ENCODE measurements around the gene PRR16.

The PRR16 gene

DNA sequence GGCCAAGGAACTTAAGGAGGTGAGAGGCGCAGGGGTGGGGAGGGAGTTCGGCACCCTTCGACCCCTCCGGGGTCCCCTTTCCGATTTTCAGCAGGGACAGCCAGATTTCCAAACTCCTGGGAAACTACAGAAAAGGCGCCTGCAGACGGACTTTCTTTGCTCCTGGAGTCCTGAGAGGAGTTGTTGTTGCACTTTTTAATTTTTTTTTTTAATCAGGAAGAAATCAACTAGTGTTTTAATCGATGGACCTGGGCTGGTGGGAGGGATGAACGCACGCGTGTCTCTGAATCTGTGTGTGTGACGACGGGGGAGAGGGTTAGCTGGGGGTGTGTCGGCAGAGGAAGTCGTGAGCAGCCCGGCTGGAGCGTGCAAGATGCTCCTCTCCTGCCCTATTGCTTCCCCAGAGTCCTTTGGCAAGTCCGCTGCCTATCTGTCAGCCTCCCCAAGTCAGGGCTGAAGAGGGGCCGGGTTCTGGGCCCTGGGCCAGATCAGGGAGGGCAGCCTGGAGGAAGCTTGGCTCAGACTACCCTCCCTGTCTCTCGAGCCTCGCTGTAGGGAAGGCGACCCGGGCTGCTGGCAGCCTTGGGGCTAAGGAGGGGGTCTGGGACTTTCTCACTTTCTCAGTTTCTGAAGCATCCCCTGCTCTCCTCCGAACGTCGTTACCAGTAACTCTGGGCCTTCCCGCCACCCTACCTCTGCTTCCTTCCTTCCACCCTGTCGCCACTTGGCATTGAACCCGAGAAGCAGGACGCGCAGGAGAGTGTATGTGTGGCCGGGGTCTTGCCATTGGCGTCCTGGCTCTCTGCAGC lies 731 bp downstream of the PRR16 start:
- no peak for DNase-seq

DNA sequence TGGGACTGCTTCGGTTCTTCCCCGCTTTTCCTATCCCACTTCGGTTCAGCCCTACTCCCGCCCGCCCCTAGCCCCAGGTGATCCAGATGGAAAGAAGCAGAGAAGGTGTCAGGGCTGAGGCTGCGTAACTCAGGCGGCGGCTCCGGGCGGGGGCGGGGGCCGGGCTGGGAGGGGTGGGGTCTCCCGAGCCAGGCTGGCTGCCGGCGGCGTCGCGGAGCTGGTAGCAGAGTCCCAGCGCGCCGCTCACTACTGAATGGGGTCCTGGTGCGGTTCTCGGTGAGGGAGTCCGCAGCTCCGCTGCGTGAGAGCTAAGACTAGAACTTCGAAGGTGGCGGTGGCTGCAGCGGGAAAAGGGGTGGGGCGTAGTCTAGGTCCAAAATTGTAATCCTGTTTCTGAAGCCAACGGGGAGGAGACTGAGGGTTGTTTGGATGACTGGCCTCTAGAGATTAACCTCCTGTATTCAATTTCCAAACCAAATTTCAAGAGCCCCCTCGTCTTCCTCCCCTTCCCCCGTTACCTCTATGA lies 1.4 kb downstream of the PRR16 start:
- DNase-seq, result no peak

DNA sequence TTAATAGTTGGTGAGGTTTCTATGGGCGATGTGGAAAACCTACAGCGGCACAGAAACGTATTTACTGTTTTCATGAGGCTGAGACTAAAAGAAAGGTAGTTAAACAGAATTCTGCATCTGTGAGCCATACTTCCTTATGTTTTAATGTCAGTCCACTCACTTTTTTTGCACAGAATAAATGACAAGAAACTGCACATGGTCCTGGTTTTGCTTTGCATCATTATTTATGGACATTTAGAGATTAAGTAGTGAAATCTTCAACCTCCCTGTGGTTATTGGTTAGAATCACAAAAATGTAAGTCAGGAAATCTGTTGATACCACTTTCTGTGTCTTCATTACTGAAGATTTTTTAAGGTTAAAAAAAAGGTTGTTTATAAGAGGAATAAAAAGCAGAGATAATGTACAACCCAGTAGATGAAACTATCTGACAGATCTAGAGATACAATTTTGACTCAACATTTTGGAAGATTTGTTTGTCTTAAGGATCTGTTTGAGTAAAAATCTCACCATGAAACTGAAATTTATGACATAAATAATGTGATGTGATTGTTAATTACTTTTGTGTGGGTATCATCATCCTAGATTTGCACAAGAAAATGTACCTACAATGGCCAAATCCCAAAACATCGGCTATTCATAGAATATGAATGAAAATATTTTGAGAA lies 2.4 kb downstream of the PRR16 start:
- no peak for DNase-seq

DNA sequence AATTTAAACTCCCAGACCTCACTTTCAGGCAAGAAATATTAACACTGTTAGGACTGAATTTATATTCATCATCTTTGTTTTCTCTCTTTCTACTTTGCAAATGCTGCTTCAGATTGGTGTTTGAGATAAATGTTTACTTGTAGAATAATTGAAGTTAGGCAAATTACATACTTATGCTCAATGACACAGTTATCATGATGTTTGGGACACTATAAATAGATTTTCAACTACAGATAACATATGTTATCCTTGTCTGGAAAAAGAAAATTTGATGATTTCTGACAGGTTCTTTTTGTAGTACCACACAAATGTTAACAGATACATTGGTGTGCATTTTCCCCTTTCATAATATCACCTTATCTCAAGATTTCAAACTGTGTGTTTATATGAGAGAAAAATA lies 7.9 kb downstream of the PRR16 start:
- DNase-seq, result no peak

DNA sequence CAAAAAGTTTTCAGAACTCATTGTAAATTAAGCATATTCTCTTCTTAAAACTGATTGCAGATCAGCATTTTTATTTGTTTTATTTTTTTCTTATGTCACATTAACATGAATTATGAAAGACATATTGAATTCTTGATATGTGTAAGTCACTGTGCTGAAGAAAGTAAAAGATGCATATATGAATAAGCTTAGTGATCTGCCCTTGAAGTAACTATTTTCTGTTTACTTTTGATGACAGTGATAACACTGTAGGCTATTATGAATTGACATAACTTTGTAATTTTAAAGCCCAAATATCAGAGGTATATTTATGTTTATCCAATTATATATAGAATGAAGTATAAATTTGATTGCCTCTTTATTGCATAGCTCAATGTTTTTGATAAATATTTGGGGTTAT lies 8.8 kb downstream of the PRR16 start:
- DNase-seq, result no peak

DNA sequence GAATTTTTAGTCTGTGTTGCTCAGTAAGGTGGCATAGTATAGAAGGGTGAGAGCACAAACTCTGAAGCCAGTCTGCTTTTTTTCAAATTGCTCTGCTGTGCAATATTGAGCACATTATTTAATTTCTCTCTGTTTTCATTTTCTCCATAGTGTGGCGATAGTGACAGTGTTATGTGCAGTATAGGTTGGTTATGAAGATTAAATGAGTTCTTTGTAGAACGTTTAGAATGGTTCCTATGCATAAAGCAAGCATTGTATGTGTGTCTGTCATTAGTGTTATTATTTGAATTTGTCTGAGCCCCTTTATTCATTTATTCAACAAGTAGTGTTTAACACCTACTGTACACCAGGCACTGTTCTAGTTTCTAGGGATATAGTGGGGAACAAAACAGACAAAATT lies 9.2 kb downstream of the PRR16 start:
- DNase-seq, result peak; percentile 1

DNA sequence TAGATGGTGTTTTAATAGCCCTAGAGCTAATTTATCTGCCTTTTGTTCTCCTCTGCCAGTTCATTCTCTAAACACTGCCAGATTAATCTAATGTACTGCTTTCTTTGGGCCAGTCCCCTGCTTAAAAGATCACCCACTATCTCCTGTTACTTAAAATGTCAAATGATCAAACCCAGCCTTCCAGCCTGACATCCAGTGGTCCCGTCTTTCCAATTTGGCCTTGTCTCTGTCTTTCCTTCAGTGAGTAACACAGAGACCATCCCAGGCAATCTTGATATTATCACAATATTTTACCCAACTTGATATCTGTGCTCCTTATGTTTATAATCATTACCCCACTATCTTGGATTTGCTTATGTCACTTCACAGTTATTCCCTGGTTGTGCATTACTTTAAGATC lies 12.0 kb downstream of the PRR16 start:
- no peak for DNase-seq

DNA sequence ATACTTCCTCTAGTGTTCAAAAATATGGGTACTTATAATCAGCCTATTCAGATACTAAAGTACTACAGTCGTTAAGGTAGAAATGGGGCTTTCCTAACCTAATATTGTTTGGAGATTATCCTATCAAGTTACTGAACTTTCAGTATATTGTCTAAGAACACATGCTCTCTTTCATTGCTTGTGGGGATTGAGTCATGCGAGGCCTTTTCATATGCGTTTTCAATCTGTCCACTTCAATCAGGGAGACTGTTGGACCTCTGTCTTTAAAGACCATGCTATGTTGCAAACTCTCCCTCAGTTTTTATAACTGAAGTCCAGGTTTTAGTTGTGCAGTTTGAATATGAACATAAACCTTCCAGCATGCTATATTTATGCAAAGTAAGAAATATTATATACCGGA lies 15.0 kb downstream of the PRR16 start:
- DNase-seq, result no peak

DNA sequence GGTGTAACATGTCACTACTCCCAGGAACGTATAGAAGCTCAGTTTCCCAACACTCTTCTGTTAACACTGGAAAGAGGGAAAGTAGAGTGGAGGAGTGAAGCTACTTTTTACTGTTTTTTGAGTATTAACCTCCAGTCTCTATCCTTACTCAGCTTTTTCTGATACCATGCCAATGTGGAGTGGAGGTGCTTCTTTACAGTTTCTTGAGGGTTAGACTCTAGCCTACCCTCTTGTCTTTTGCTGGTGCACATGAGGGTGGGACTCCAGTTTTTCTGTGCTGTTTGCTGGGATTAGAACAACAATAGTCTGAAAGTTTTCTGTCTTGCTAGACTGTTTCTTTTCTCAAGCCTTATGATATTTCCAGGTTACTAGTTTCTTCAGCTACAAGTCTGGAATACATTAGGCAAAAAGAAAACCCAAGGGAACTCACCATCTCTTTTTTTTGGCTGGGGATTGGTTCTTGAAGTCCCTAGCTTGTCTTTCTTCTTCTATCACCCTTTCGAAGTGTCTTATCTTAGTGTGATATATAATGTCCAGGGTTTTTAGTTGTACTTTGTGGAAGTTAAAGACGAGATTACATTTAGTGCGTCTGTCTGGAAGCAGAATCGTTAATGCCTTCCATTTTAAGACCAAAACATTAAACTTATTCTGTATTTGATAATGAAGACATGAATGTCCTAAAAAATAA lies 35.9 kb downstream of the PRR16 start:
- peak; percentile 19 for DNase-seq

DNA sequence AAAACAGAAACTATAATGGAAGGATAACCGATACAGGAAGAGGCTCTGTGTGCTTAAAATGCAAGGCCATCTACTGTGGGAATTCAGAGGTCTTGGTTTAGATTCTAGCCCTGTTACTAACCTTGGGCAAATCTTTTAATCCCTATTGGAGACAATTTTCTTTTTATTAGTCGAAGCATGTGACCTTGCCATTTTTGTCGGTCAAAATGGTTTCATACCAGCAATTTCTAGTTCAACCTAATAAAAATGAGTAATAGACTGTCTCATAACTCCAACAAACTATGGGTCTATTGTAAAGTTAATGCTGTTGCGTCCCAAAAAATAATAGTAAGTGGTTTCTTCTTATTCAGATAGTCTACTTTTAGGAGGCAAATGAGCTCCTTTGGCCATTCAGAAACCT lies 38.4 kb downstream of the PRR16 start:
- DNase-seq, result no peak

DNA sequence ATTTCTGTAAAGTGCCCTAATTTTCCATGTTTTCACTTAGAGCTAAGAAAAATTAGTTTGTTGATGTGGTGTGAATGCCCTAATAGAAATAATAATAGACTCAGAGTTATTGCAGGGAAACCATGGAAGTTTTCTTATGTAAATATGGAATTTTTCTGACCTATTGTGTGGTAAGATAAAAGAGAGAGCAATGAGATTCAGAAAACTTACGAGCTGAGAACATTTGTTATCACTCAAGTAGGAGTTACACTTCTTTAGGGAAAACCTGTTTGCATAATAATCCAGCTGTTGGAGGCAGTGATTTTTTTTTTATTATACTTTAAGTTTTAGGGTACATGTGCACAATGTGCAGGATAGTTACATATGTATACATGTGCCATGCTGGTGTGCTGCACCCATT lies 39.2 kb downstream of the PRR16 start:
- DNase-seq, result no peak

DNA sequence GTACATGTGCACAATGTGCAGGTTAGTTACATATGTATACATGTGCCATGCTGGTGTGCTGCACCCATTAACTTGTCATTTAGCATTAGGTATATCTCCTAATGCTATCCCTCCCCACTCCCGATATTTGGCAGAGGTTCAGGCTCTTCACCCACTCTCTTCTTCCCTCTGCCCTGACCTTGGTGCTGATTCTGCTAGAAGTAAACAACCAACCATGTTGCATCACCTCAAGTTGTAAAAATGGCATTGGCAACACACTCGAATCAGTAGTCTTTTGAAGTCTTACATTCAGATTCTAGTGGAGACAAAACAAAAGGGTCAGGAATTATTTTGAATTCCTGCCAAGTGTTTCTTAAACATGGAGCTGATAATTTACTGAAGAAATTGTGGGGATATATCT lies 40.0 kb downstream of the PRR16 start:
- no peak for DNase-seq

DNA sequence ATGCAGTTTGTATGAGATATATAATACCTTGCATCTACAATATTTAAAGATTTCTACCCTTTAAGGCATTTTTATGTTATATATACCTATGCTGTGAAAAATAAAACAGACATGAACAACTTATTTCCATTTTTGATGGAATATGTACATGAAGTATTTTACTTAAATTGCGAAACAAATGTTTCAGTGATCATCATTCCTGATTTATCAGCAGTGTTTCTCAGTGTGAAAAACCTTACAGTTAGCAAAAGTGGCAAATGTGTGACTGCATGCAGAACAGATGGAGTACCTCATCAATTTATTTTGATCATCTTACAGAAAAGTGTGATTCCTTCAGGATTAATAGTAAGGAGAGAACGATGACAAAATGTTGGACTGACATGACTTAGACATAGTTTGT lies 43.1 kb downstream of the PRR16 start:
- no peak for DNase-seq

DNA sequence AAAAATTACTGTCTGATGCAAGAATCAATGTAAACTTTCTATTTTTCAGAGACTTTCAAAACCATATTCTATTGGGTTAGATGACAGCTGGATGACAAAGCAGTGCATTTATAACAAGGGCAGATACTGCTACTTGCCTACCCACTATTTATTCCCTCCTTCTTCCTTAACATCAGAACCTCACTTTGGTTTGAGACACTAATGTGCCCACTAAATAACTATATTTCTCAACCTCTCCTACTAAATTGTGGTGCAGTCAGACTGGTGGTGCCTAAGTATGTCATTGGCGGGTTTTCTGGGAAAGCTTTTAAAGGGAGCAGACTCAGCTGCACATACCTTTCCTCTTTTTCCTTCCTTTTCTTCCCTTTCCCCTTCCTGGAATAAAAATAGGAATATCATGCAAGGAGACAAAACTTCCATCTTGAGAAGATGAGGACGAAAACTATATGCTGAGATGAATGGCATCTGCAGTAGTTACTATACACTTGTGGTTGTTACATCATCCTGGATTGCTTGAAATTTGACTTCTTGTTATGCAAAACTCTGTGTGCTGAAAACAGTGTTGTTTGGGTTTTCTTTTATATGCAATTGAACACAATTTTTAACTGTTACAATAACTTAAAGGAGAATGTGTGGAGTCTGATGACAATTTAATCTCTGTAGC lies 43.8 kb downstream of the PRR16 start:
- DNase-seq, result peak; percentile 18

DNA sequence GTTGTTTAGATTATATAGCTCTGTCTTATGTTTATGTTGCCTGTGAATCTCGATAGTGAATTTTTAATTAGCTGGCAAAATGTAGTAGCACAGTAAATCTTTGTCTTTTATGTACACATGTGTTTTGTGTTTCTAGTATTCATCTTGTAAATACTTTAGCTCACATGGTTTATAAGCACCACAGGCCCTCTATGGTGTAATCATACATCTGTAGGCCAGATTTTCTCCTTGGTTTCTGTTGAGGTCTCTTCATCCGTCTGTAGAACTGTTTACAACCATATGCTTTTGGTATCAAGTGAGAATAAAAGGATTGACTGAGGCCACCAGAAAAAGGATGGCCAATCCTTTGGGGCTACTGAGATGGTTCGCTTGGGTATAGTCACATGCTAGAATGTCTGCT lies 45.0 kb downstream of the PRR16 start:
- no peak for DNase-seq

DNA sequence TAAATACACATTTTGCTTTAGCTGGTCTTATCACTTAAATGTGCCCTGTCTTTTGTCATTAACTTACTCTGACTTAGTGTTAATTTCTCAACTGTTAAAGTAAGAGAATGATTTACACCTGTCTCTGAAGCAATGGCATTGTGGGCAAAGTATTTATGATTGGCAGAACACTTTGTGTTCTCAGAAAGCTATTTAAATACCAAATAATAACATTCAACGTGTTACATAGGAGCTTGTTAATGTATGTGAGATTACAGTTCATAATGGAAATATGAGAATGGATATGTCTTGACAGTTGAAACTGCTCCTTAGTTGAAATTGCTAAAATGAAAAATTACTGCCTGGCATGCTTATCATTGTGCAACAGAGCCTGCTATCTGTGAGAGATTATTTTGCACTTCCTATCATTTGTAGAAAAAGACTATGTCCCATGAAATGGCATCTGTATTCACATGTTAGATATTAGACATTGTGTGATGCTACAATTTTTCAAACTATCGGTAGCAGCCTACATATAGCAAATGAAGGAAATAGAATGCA lies 46.1 kb downstream of the PRR16 start:
- peak; percentile 49 for DNase-seq

DNA sequence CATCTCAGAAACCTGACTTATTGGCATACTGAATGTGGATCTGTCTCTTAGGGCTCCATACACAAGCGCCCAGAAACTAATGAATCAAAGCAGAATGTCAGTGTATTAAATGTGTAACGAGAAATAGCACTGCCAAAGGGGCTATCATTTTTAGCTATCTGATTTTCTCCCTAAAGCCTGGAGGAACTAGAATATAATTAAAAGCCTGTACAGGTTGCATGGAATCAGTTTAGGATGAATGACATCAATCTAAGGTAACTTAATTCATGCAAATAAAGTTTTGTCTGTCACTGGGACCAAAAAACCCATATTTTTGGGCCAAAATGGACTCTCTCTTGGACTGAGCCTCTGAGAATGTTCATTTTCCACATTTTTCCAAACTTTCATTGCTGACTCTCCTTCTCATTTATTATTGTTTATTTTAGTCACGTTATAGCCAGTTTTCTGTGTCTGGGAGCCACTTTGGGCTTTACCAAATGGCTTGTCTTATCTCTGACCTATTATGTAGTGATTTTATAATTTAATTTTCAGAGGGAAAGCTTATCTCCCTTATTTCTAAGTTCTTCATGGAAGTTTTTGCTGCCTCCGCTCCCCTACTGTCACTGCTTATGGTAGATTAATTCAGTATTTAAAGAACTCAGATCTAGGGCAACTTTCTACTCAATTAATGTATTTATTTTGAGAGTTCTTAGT lies 47.0 kb downstream of the PRR16 start:
- DNase-seq, result peak; percentile 3

DNA sequence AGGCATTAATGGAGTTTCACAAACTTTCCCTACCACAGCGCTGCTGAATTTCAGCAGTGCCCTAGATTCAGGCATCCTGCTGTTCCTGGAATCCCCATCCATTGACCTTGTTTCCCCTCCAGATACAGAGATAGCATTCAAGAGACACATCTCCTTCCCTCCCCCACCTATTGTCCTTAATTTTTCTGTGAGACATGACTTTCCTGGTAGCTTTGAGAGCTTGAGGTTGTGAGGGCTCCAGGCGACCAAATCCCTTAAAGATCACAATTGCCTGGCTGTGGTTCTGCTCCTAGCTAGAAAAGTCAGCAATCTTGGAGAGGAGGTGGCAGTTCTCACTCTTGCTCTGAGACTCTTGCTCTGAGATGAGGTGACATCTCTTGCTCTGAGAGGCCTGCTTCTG lies 48.0 kb downstream of the PRR16 start:
- peak; percentile 7 for DNase-seq

DNA sequence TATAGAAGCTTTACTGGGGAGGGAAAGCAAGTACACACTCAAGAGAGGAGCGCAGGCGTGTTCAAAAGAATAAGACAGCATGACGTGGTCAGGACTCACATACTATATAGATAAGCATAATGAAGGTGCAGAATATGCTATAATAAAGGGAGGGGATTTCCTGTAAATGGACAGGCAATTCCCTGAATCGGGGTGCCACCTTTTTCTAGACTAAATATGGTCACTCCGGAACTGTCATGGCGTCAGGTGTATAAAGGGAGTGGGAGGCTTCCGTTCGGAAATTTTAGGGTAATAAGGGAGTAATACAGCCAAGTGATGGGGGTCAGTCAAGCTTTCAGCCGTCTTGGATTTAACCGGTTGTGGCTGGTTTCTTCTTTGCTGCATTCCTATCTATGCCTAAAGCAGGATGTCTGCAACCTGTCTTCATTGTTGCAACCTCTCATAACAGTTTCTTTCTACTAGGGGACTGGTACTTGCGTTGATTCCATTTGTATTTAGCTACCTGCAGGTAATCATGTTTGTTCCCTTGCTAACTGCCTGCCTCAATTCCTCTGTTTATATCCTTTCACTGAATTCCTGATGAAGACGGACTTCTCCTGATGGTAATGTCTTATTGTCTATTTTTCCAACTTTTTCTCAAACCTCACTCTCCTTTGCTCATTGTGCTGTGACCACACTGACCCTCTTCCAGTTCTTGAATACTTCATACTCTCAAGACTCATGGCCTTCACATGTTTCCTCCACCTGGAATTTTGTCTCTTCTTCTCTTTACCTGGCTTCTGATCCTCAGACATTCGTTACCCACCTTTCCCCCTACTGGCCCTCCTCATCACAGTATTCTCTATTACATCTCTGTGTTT lies 48.9 kb downstream of the PRR16 start:
- DNase-seq, result peak; percentile 5

DNA sequence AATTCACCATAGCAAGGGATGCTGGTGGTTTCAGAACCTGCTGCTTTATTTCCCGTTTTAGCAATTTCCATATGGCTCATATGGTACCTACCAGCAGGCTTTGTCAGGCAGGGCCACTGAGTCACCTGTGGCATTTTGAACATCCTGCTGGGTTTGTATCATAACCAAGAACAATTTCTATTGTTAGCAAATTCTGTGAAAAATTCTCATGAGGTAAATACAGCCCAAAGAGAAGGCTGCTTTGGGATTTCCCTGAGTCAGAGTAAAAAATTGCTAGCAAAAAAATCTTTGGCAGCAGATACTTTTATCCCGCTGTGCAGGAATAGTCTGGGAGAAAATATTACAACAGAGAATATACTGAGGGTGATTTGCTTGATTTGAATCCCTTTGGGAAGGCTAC lies 52.7 kb downstream of the PRR16 start:
- DNase-seq, result no peak

DNA sequence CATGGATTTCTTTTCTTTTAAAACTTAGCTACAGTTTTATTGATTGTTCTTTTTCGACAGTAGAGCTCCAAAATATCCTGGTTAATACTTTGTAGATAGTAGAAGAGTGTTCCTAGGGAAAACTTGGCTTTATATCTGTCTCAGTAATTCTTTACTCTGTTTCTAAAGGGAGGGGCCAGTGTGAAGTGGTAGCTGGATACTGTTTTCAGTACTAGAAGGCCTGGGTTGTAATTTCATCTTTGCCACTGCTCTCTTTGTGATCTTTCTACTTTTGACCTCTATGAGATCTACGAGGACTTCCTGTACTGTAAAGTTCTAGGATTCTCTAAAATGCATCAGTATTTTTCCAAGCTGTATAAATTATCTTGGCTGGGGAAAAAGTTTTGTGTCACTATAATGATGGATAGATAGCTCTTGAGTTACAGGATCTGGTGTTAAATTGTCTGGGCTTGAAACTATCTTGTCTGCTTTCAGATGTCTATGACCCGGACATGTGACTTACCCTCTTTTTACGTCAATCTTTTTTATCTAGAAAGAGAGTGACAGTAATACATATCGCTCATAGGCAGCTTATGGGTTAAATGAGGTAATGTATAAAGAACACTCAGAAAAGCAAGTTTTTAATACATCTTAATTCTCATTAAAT lies 53.6 kb downstream of the PRR16 start:
- no peak for DNase-seq
